ENCODE results near the gene DCAF12.

DCAF12 gene

GRCh38 chr9:34059954-34060353, 66.5 kb downstream of the DCAF12 start:
- Histone ChIP-seq H2AFZ (ENCODE audit: low read length) (no peak overlapping the region), H3F3A (ENCODE audit: low read depth) (no peaks in the 10 kb centered on the region), H4K20me1 (ENCODE audit: insufficient read depth, low read length, poor library complexity, severe bottlenecking) (no peaks in the 10 kb centered on the region), H3K36me3 (ENCODE audit: insufficient read depth, low read length) (no peaks in the 10 kb centered on the region), H3K9ac (ENCODE audit: low read depth, low read length, poor library complexity, severe bottlenecking) (no peak overlapping the region), H3K4me1 (ENCODE audit: insufficient read depth, low read length, poor library complexity, severe bottlenecking) (no peaks in the 10 kb centered on the region), H3K4me2 (ENCODE audit: low read depth, low read length, poor library complexity, severe bottlenecking) (no peak overlapping the region), H3K79me2 (ENCODE audit: insufficient read depth, low read length) (no peaks in the 10 kb centered on the region), H3K4me3 (ENCODE audit: low read length, poor library complexity, severe bottlenecking) (no peak overlapping the region), H3K27me3 (ENCODE audit: insufficient read depth, low read length, poor library complexity, severe bottlenecking) (no peaks in the 10 kb centered on the region), H3K9me2 (replicated peaks; ENCODE audit: low read depth, low read length) (no peaks in the 10 kb centered on the region), H3K9me3 (ENCODE audit: insufficient read depth, low read depth, low read length) (no peaks in the 10 kb centered on the region)
- TF ChIP-seq EZH2phosphoT487 (IDR thresholded peaks at IDR 0.05; ENCODE audit: borderline replicate concordance) (no peak), CTCF (conservative IDR thresholded peaks at IDR 0.05; ENCODE audit: low read length) (no peak)

- H3K27me3 ChIP-seq (ENCODE audit: insufficient read depth, low read length, poor library complexity, severe bottlenecking): no peaks in the 10 kb centered on the region
- no peaks in the 10 kb centered on the region for H3K36me3 ChIP-seq (ENCODE audit: insufficient read depth, low read length)
- H3K9me3 ChIP-seq (ENCODE audit: insufficient read depth, low read depth, low read length): no peaks in the 10 kb centered on the region
- H3K4me1 ChIP-seq (ENCODE audit: insufficient read depth, low read length, poor library complexity, severe bottlenecking): no peaks in the 10 kb centered on the region
- no peaks in the 10 kb centered on the region for H3K9me2 ChIP-seq (replicated peaks; ENCODE audit: low read depth, low read length)
- no peak for TF ChIP-seq CTCF (conservative IDR thresholded peaks at IDR 0.05; ENCODE audit: low read length)
- TF ChIP-seq EZH2phosphoT487 (IDR thresholded peaks at IDR 0.05; ENCODE audit: borderline replicate concordance): no peak
- no peak overlapping the region for H3K4me2 ChIP-seq (ENCODE audit: low read depth, low read length, poor library complexity, severe bottlenecking)
- H3K79me2 ChIP-seq (ENCODE audit: insufficient read depth, low read length): no peaks in the 10 kb centered on the region
- no peaks in the 10 kb centered on the region for H4K20me1 ChIP-seq (ENCODE audit: insufficient read depth, low read length, poor library complexity, severe bottlenecking)
- H3K4me3 ChIP-seq (ENCODE audit: low read length, poor library complexity, severe bottlenecking): no peak overlapping the region
- H3F3A ChIP-seq (ENCODE audit: low read depth): no peaks in the 10 kb centered on the region
- no peak overlapping the region for H3K9ac ChIP-seq (ENCODE audit: low read depth, low read length, poor library complexity, severe bottlenecking)
- no peak overlapping the region for H2AFZ ChIP-seq (ENCODE audit: low read length)
These were observed 67.2 kb downstream of the DCAF12 start for GRCh38 chr9:34059281-34059680.

DNA sequence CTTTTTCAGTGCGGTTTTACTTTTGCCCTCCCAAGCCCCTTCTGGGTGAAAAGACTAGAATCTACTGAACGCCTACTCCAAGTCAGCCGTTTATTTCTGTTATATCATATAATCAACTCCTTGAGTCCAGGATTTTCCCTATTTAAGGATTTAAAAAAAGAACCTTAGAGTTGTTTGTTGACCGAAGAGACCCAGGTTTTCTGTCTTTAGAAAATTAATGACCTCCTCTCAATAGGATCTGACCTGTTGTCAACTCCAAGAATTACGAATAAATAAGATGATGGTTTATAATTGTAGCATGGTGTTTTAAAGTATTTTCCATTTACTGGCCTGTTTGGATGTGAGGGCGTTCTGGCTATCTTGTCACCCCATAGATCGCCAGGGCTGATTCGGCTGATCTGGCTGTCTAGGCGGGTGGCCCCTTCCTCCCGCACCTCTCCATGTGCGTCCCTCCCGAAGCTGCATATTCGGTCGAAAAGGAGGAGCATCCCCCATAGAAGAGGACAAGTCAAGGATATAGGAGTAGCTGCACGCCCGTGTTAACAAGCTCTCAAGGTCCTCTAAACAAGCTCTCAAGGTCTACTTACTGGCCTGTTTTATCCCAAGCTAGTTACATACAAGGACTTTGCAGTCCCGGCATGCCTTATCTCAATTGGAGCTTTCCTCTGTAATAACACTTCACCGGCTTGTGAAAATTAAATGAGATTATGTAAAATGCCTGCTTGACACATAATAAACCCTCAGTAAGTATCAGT, 76.7 kb downstream of the DCAF12 start:
- no peaks in the 10 kb centered on the region for H3F3A ChIP-seq (ENCODE audit: low read depth)
- no peak for TF ChIP-seq EZH2phosphoT487 (IDR thresholded peaks at IDR 0.05; ENCODE audit: borderline replicate concordance)
- no peak for TF ChIP-seq CTCF (conservative IDR thresholded peaks at IDR 0.05; ENCODE audit: low read length)
- no peaks in the 10 kb centered on the region for H3K27me3 ChIP-seq (ENCODE audit: insufficient read depth, low read length, poor library complexity, severe bottlenecking)
- H3K9me2 ChIP-seq (replicated peaks; ENCODE audit: low read depth, low read length): no peaks in the 10 kb centered on the region
- H3K4me3 ChIP-seq (ENCODE audit: low read length, poor library complexity, severe bottlenecking): peak overlapping the region; percentile 89
- peak overlapping the region; percentile 96 for H2AFZ ChIP-seq (ENCODE audit: low read length)
- H3K36me3 ChIP-seq (ENCODE audit: insufficient read depth, low read length): no peaks in the 10 kb centered on the region
- H3K4me2 ChIP-seq (ENCODE audit: low read depth, low read length, poor library complexity, severe bottlenecking): peak overlapping the region; percentile 79
- peaks cover 35% of the 10 kb centered on the region for H4K20me1 ChIP-seq (ENCODE audit: insufficient read depth, low read length, poor library complexity, severe bottlenecking)
- peak overlapping the region; percentile 91 for H3K9ac ChIP-seq (ENCODE audit: low read depth, low read length, poor library complexity, severe bottlenecking)
- H3K4me1 ChIP-seq (ENCODE audit: insufficient read depth, low read length, poor library complexity, severe bottlenecking): peaks cover 24% of the 10 kb centered on the region
- H3K79me2 ChIP-seq (ENCODE audit: insufficient read depth, low read length): peaks cover 37% of the 10 kb centered on the region
- no peaks in the 10 kb centered on the region for H3K9me3 ChIP-seq (ENCODE audit: insufficient read depth, low read depth, low read length)
